Panc1 (cell line): ENCODE measurements around the gene MAPK6. TPM values are rescaled to one million over a fixed set of nuclear protein-coding genes. Genes with fewer than 3 reads are reported as not detected.

Experiments used
- ATAC-seq: fragments of 200-7000 bp; cut with Tn5 transposase; 2 replicates; pipeline ENCODE4 v1.9.1; 2020; ENCODE audit warnings: mild to moderate bottlenecking, moderate library complexity
- BruUV-seq: library from RNA; stranded (reverse); fragments of 400-500 nt; replicated peaks from 2 replicates; lab custom pipeline; 2021; lab: Mats Ljungman, UMichigan
- CTCF ChIA-PET: fragments of 300-600 bp; sonication (Branson Sonifier 250); formaldehyde crosslinking; loops from one replicate; lab custom pipeline; 2022; ENCODE audit warnings: antibody characterized with exemption; lab: Charles Lee
- POLR2A ChIA-PET: fragments of 300-600 bp; sonication (Branson Sonifier 250); formaldehyde crosslinking; loops from one replicate; lab custom pipeline; 2022; ENCODE audit warnings: antibody characterized with exemption; lab: Charles Lee
- DNase-seq: peaks from one replicate; pipeline ENCODE4 v3.0.0-alpha.2; 2010; ENCODE audit warnings: low read depth, low spot score
- H3K27ac ChIP-seq: 2 replicates; pipeline ENCODE4 v1.5.1; 2011; ENCODE audit warnings: mild to moderate bottlenecking, low read length, inconsistent platforms
- H3K27me3 ChIP-seq: fragments of 200-500 bp; sonication (Bioruptor generic); 2 replicates; pipeline ENCODE4 v1.6.0; 2014; ENCODE audit warnings: low read length, inconsistent platforms; ENCODE audit not compliant: control insufficient read depth, insufficient read depth
- H3K36me3 ChIP-seq: fragments of 200-500 bp; sonication (Bioruptor generic); 2 replicates; pipeline ENCODE4 v1.5.1; 2014; ENCODE audit warnings: inconsistent platforms, mild to moderate bottlenecking, low read length, moderate library complexity; ENCODE audit not compliant: control insufficient read depth, insufficient read depth
- H3K4me1 ChIP-seq: 2 replicates; pipeline ENCODE4 v1.5.1; 2011; ENCODE audit warnings: inconsistent platforms, mild to moderate bottlenecking, low read length, moderate library complexity; ENCODE audit not compliant: control insufficient read depth, insufficient read depth
- H3K4me3 ChIP-seq, 2 experiments: 2 replicates each; pipeline ENCODE4 v1.5.1; 2011 to 2012; ENCODE audit warnings: low read depth in 2 of 2, low read length in 2 of 2, mild to moderate bottlenecking in 2 of 2, inconsistent platforms in 1 of 2, moderate library complexity in 1 of 2
- H3K9me3 ChIP-seq: fragments of 200-500 bp; sonication (Bioruptor generic); 2 replicates; pipeline ENCODE4 v1.5.1; 2014; ENCODE audit warnings: low read depth, mild to moderate bottlenecking, inconsistent platforms, low read length, moderate library complexity; ENCODE audit not compliant: control insufficient read depth, insufficient read depth
- POLR2AphosphoS5 ChIP-seq: IDR thresholded peaks from 2 replicates; pipeline ENCODE4 v1.6.1; 2012; ENCODE audit warnings: mild to moderate bottlenecking, low read depth, low read length, moderate library complexity
- SIN3A ChIP-seq: IDR thresholded peaks from 2 replicates; pipeline ENCODE4 v1.6.1; 2012; ENCODE audit warnings: low read depth, mild to moderate bottlenecking, low read length, moderate library complexity, borderline replicate concordance; ENCODE audit not compliant: insufficient read depth
- TCF7L2 ChIP-seq: IDR thresholded peaks from 2 replicates; pipeline ENCODE4 v1.6.1; 2011; ENCODE audit warnings: mild to moderate bottlenecking, low read depth, low read length, inconsistent platforms
- in situ Hi-C: cut with HindIII; loops from 2 replicates; pipeline ENCODE4 v1.10.0; 2016; ENCODE audit warnings: low sequenced_read_pairs, low pct_unique_long_range_greater_than_20kb
- intact Hi-C: fragments of 100-400 bp; cut with micrococcal nuclease; formaldehyde crosslinking; loops from one replicate; pipeline ENCODE4 v1.10.0; 2022; ENCODE audit not compliant: unreplicated experiment
- total RNA-seq: library from RNA; stranded (reverse); gene quantifications from one replicate; pipeline ENCODE4 v1.2.1, GENCODE V29; 2021; ENCODE audit not compliant: unreplicated experiment
- TF ChIP-seq, protein P1 (sequence below): fragments of 450-650 bp; IDR thresholded peaks from 2 replicates; pipeline ENCODE4 v1.5.1; 2017; ENCODE audit warnings: mild to moderate bottlenecking
- TF ChIP-seq, protein P2 (sequence below), 2 experiments: IDR thresholded peaks; 2 replicates each; pipeline ENCODE4 v1.6.1; 2011 to 2012; ENCODE audit warnings: low read depth in 2 of 2, control low read depth in 1 of 2, low read length in 1 of 2, mild to moderate bottlenecking in 1 of 2, moderate library complexity in 1 of 2; ENCODE audit not compliant: insufficient read depth in 1 of 2

Gene MAPK6
- total RNA-seq, 1 experiment from 2014 or later = 66.6 TPM

DNA sequence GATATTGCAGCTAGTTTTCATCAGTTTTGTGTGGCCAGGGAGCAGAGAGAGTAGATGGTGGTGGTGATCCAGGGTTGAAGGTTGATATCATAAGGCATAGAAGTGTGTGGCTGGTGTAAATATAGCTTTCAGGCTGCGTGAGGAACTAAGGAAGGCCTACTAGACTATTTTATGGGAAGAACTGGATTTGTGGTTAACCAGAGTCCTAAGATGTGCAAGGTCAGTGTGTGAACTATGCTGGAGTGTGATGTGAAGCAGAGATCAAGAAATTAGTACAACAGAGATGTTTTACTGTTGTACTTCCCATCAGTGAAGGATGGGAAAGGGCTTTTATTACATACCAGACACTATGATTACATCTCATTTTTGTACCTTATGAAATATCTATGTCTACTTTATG, 41.5 kb downstream of the MAPK6 start:
- peaks cover 16% of the 10 kb centered on the region; the same call in 1 of the 2 replicates for H3K36me3 ChIP-seq
- no peak for DNase-seq
- ATAC-seq = no peak

DNA sequence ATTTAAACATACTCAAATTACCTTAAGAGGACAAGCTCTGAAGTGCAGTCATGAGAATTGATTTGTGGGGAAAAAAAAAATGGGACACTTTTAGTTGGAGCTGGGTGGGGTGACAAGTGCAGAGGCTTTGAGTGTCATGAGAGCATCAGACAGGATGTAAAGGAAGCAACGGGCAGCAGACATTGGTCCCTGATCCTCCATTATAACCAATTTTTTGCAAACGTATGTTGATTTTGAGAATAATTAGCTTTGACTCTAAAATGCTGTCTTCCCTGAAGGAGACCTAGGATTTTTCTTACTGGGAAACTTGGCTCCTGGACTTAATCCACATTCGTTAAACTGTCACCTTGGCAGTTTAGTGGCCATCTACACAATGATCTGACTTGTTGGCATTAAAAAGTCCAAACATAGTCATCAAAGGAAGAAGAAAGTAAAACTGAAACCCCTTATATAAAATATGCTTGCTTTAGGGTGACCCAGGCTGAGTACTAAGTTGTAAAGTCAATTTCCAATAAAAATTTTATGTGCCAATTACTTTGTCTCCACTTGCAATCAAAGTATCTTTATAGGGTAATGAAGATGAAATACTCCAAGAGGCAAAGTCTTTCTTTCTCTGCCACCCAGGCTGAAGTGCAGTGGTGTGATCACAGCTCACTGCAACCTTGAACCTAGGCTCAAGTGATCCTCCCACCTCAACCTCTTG, 48.0 kb downstream of the MAPK6 start:
- in situ Hi-C loops (no loop called here), intact Hi-C loops (no loop called here)
- H3K4me1 ChIP-seq = peaks cover 15% of the 10 kb centered on the region; the same call in 1 of the 2 replicates
- CTCF ChIA-PET = interaction anchor here (1.4 kb wide), 1 partner anchor 12 kb away, joined by 4 read pairs; no protein-coding TSS in a partner anchor
- H3K4me3 ChIP-seq = no peak overlapping the region
- H3K36me3 ChIP-seq = no peaks in the 10 kb centered on the region
- H3K27me3 ChIP-seq = no peaks in the 10 kb centered on the region
- ATAC-seq (0 out of 2 replicates have a peak, but pooled peaks have one; percentile 17), DNase-seq (no peak)
- no peaks in the 10 kb centered on the region for H3K9me3 ChIP-seq
- POLR2A ChIA-PET = no interaction called here
- TF ChIP-seq TCF7L2 = peak; percentile 88
- TF ChIP-seq SIN3A = no peak
- TF ChIP-seq, protein P1, sequence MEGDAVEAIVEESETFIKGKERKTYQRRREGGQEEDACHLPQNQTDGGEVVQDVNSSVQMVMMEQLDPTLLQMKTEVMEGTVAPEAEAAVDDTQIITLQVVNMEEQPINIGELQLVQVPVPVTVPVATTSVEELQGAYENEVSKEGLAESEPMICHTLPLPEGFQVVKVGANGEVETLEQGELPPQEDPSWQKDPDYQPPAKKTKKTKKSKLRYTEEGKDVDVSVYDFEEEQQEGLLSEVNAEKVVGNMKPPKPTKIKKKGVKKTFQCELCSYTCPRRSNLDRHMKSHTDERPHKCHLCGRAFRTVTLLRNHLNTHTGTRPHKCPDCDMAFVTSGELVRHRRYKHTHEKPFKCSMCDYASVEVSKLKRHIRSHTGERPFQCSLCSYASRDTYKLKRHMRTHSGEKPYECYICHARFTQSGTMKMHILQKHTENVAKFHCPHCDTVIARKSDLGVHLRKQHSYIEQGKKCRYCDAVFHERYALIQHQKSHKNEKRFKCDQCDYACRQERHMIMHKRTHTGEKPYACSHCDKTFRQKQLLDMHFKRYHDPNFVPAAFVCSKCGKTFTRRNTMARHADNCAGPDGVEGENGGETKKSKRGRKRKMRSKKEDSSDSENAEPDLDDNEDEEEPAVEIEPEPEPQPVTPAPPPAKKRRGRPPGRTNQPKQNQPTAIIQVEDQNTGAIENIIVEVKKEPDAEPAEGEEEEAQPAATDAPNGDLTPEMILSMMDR = no peak
- TF ChIP-seq POLR2AphosphoS5 = no peak
- TF ChIP-seq, protein P2, sequence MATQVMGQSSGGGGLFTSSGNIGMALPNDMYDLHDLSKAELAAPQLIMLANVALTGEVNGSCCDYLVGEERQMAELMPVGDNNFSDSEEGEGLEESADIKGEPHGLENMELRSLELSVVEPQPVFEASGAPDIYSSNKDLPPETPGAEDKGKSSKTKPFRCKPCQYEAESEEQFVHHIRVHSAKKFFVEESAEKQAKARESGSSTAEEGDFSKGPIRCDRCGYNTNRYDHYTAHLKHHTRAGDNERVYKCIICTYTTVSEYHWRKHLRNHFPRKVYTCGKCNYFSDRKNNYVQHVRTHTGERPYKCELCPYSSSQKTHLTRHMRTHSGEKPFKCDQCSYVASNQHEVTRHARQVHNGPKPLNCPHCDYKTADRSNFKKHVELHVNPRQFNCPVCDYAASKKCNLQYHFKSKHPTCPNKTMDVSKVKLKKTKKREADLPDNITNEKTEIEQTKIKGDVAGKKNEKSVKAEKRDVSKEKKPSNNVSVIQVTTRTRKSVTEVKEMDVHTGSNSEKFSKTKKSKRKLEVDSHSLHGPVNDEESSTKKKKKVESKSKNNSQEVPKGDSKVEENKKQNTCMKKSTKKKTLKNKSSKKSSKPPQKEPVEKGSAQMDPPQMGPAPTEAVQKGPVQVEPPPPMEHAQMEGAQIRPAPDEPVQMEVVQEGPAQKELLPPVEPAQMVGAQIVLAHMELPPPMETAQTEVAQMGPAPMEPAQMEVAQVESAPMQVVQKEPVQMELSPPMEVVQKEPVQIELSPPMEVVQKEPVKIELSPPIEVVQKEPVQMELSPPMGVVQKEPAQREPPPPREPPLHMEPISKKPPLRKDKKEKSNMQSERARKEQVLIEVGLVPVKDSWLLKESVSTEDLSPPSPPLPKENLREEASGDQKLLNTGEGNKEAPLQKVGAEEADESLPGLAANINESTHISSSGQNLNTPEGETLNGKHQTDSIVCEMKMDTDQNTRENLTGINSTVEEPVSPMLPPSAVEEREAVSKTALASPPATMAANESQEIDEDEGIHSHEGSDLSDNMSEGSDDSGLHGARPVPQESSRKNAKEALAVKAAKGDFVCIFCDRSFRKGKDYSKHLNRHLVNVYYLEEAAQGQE (IDR thresholded peaks at IDR 0.05; ENCODE audit: insufficient read depth in 1 of 2, low read depth in 2 of 2, low read length in 1 of 2) = no peak
- no peak overlapping the region for H3K27ac ChIP-seq
- BruUV-seq = no TSS peak

More for the DNA sequence above, 41.5 kb downstream of the MAPK6 start:
- POLR2A ChIA-PET = no interaction called here
- intact Hi-C loops (no loop called here), in situ Hi-C loops (no loop called here)
- no peaks in the 10 kb centered on the region for H3K27me3 ChIP-seq
- H3K27ac ChIP-seq = no peak overlapping the region
- BruUV-seq = no TSS peak
- CTCF ChIA-PET = interaction anchor here (1.1 kb wide), 1 partner anchor 10 kb away, joined by 4 read pairs; no protein-coding TSS in a partner anchor
- H3K9me3 ChIP-seq = no peaks in the 10 kb centered on the region
- peaks cover 12% of the 10 kb centered on the region; the same call in 1 of the 2 replicates for H3K4me1 ChIP-seq
- H3K4me3 ChIP-seq = no peak overlapping the region
- TF ChIP-seq POLR2AphosphoS5 (no peak), TCF7L2 (no peak), SIN3A (no peak)
- TF ChIP-seq, protein P2 (IDR thresholded peaks at IDR 0.05; ENCODE audit: insufficient read depth in 1 of 2, low read depth in 2 of 2, low read length in 1 of 2) = no peak
- TF ChIP-seq, protein P1 = no peak
